PFSK-1 (cell line): ENCODE data around the gene NUP43.

ENCODE experiments used
- FOXP2 ChIP-seq: optimal IDR thresholded peaks from 2 replicates; pipeline ENCODE3; 2011; ENCODE audit warnings: borderline replicate concordance, control low read depth, inconsistent platforms; ENCODE audit not compliant: insufficient read depth; ENCODE audit errors: extremely low read length, extremely low read depth
- POLR2AphosphoS5 ChIP-seq: IDR thresholded peaks from 2 replicates; pipeline ENCODE4 v1.6.1; 2012; ENCODE audit warnings: low read depth, mild to moderate bottlenecking, control low read depth, low read length, moderate library complexity
- SIN3A ChIP-seq: IDR thresholded peaks from 2 replicates; pipeline ENCODE4 v1.6.1; 2012; ENCODE audit warnings: mild to moderate bottlenecking, low read length, moderate library complexity, borderline replicate concordance; ENCODE audit not compliant: insufficient read depth
- TAF1 ChIP-seq: IDR thresholded peaks from 2 replicates; pipeline ENCODE4 v1.6.1; 2012; ENCODE audit warnings: low read length, control low read depth, borderline replicate concordance; ENCODE audit not compliant: insufficient read depth
- TF ChIP-seq, protein P1 (sequence below), 2 experiments: IDR thresholded peaks; 2 replicates each; pipeline versions ENCODE4 v1.6.1 to v1.8.0; 2011 to 2012; ENCODE audit warnings: low read depth in 2 of 2, low read length in 2 of 2, control low read depth in 1 of 2, inconsistent platforms in 1 of 2, mild to moderate bottlenecking in 1 of 2, moderate library complexity in 1 of 2; ENCODE audit not compliant: insufficient read depth in 1 of 2

DNA sequence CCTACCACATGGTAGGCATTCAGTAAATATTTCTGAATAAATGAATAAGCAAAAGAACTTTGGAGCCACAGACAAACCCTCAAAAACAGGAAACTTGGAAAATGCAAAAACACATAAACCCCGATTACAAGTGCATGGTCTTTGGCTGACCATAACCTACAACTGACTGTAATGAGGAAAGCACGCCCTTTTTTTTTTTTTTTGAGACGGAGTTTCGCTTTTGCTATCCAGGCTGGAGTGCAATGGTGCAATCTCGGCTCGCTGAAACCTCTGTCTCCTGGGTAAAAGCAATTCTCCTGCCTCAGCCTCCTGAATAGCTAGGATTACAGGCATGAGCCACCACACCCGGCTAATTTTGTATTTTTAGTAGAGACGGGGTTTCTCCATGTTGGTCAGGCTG is 16.5 kb downstream of the NUP43 start:
- TF ChIP-seq POLR2AphosphoS5 = no peak
- TF ChIP-seq, protein P1, sequence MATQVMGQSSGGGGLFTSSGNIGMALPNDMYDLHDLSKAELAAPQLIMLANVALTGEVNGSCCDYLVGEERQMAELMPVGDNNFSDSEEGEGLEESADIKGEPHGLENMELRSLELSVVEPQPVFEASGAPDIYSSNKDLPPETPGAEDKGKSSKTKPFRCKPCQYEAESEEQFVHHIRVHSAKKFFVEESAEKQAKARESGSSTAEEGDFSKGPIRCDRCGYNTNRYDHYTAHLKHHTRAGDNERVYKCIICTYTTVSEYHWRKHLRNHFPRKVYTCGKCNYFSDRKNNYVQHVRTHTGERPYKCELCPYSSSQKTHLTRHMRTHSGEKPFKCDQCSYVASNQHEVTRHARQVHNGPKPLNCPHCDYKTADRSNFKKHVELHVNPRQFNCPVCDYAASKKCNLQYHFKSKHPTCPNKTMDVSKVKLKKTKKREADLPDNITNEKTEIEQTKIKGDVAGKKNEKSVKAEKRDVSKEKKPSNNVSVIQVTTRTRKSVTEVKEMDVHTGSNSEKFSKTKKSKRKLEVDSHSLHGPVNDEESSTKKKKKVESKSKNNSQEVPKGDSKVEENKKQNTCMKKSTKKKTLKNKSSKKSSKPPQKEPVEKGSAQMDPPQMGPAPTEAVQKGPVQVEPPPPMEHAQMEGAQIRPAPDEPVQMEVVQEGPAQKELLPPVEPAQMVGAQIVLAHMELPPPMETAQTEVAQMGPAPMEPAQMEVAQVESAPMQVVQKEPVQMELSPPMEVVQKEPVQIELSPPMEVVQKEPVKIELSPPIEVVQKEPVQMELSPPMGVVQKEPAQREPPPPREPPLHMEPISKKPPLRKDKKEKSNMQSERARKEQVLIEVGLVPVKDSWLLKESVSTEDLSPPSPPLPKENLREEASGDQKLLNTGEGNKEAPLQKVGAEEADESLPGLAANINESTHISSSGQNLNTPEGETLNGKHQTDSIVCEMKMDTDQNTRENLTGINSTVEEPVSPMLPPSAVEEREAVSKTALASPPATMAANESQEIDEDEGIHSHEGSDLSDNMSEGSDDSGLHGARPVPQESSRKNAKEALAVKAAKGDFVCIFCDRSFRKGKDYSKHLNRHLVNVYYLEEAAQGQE (IDR thresholded peaks at IDR 0.05; ENCODE audit: insufficient read depth in 1 of 2, low read depth in 2 of 2, low read length in 2 of 2) = no peak
- no peak for TF ChIP-seq SIN3A
- no peak for TF ChIP-seq TAF1
- no peak for TF ChIP-seq FOXP2
